ENCODE results near the gene USP24.

The USP24 gene

GRCh38 chr1:55064071-55064581, 151.0 kb downstream of the USP24 start:
- no peak for DNase-seq

DNA sequence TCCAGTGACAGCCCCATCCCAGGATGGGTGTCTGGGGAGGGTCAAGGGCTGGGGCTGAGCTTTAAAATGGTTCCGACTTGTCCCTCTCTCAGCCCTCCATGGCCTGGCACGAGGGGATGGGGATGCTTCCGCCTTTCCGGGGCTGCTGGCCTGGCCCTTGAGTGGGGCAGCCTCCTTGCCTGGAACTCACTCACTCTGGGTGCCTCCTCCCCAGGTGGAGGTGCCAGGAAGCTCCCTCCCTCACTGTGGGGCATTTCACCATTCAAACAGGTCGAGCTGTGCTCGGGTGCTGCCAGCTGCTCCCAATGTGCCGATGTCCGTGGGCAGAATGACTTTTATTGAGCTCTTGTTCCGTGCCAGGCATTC, 151.6 kb downstream of the USP24 start:
- DNase-seq, result no peak

DNA sequence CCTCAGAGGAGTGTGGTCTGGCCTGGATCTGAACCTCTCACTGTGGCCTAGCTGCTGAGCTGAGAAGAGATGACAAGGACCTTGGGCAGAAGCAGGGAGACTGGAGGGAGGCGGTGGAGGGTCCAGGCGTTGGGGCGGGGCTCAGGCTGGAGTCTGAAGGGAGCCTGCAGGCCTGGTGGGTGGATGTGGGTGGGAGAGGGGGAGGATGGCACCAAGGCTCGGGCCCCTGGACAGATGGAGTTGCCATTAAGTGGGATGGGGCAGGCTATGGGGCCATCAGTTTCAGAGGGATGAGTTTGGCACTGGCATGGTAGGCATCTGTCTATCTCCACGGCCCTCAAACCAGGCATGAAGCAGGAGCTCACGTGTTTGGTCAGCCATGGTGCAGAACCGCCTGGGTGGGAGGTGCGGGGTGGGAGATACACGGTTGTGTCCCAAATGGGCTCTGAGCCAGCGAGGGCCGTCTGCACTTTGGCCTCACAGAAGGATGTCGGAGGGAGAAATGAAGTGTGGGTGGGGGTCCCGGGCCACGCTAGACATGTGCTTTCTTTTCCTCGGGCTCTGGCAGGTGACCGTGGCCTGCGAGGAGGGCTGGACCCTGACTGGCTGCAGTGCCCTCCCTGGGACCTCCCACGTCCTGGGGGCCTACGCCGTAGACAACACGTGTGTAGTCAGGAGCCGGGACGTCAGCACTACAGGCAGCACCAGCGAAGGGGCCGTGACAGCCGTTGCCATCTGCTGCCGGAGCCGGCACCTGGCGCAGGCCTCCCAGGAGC, 152.2 kb downstream of the USP24 start:
- no peak for DNase-seq

GRCh38 chr1:55061706-55062321, 153.3 kb downstream of the USP24 start:
- no peak for DNase-seq

- DNase-seq, result no peak
These were observed 154.0 kb downstream of the USP24 start for GRCh38 chr1:55061000-55061705.

DNA sequence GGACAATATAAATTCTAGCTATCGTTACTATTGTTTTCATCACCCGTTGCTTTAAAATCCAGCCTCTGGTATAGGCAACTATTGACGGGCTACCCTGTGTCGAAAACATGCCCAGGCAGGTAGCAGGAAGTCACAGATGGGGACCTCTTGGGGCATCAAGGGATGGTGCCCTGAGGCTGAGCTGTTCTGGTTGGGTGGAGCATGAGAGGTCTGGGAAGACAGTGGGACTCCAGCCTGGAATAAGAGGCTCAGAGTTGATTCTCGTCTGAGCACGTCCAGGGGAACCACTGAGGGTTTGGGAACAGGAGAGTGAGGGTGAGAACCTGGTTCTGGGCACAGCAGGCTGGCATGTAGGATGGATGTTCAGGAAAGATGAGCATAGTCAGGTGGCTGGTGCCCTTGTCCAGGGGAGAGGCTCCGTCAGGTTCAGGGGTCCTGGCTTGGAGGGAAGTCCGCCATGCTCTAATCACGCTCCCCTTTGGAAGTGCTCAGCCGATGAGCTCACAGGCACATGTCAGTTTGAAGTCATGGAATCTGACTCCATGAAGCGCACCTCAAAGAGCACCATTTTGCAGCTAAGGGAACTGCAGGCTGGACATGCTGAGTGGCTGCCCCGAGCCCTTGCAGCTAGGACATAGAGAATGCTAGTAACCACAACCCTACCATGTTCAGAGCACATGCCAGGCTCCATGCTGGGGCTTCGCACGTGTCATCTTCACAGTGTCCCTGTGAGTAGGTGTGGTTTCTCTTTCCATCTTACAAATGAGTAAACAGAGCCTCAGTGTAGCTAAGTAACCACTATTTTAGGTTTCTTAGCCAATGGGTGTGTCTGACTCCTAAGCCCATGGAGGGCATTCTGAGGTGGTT, 154.8 kb downstream of the USP24 start:
- DNase-seq, result no peak

DNA sequence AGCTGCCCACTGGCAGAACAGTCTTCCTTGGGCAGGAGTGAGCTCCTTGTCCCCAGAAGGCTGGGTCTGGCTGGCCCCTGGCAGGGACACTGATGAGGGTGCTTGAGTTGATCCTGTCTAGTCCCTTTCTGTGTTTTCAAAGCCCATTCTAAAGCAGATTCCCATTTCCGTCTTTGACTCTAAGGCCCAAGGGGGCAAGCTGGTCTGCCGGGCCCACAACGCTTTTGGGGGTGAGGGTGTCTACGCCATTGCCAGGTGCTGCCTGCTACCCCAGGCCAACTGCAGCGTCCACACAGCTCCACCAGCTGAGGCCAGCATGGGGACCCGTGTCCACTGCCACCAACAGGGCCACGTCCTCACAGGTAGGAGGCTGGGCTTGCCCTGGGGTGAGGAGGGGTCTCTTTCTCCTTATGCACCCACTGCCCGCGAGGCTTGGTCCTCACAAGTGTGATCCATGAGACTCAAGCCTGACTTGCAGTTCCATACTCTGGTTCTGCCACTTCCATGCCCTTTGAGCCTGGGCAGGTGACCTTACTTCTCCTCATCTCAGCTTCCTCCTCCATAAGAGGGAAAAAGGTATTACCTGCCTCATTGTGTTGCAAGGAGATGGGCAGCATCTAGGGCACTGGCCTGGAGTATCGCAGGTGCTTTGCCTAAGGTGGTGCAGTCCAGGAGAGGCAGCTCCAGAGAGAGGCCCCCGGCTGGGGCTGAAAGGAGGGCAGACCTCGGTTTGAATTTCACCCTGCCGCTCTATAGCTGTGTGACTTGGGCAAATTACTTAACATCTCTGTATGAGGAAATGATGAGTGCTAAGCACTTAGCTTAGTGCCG, 155.6 kb downstream of the USP24 start:
- DNase-seq, result no peak

DNA sequence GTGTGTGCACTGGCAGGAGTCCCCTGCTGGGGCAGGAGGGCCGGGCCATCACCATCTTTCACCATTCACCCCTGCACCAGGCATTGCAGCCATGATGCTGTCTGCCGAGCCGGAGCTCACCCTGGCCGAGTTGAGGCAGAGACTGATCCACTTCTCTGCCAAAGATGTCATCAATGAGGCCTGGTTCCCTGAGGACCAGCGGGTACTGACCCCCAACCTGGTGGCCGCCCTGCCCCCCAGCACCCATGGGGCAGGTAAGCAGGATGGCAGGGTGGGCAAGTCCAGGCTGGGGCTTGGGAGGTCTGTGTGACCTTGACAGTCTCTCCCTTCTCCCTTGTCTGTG, 157.2 kb downstream of the USP24 start:
- no peak for DNase-seq

GRCh38 chr1:55057270-55057955, 157.8 kb downstream of the USP24 start:
- no peak for DNase-seq

- no peak for DNase-seq
These were observed 158.6 kb downstream of the USP24 start for GRCh38 chr1:55056632-55056992.

DNA sequence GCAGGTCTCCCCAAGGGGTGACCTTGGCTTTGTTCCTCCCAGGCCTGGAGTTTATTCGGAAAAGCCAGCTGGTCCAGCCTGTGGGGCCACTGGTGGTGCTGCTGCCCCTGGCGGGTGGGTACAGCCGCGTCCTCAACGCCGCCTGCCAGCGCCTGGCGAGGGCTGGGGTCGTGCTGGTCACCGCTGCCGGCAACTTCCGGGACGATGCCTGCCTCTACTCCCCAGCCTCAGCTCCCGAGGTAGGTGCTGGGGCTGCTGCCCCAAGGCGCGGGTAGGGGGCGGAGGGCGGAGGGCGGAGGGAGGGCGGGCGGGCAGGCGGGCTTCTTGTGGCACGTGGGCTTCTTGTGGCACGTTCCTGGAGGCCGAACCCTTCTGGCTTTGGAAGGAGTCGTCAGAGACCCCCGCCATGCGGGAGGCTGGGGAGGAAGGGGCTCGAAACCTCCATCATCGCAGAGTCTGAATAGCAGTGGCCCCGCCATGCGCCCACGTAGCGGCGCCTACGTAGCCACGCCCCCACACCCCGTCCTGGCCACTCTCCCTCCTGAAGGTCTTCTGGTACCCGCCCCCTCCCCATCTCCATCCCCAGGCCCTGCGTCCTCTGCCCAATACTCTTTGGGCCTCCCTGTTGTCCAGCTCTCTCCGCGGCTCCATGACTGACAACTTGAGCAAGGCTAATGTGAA, 159.1 kb downstream of the USP24 start:
- no peak for DNase-seq

- DNase-seq, result no peak
These were observed 159.9 kb downstream of the USP24 start for GRCh38 chr1:55055084-55055882.

DNA sequence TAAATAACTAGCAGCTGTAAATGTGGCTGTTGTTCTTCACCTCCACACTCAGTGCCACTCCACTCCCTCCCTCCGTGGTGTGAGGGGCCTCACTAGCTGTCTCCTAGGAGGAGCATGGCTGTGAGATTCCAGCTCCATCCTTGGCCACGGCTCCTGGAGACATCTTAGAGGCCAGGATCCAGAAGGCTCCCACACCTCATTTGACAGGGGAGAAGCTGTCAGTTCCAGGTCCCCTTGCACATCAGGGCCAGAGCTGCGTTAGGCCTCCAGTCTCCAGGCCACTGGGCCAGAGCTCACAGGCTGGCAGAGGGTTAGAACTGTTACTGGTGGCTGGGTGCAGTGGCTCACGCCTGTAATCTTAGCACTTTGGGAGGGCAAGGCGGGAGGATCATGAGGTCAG, 160.8 kb downstream of the USP24 start:
- DNase-seq, result no peak

DNA sequence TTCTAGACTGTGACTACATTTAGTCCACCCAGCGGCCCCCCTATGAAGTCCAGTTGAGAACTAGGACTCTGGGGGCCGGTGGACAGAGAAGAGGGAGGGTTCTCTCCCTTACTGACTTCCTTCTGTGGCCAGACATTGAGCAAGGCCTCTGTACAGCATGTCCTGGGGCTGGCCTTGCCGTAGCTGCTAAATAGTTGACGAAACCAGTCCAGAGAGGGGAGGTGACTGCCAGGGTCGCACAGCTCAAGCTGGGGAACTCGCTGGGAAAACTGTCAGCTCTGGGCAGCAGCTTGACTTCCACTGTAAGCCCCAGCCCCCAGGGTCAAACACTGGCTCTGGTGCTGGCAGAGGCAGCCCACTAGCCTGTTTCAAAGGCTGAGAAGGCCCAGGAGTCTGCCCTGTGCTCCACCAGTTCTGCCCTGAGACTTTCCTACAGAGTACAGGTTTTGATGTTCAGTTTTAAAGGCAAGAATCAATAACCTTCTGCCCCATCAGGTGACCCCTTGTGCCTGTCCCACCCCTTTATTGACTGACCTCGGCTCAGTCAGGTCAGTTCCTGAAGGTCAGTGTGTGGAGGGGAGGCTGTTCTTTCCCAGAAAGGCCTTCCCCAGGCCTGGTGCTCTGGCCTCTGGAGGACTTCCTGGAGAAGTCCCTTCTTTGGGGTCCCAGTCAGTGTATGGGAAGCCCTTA, 161.8 kb downstream of the USP24 start:
- DNase-seq, result no peak

- DNase-seq, result no peak
These were observed 162.7 kb downstream of the USP24 start for GRCh38 chr1:55052221-55053142.

GRCh38 chr1:55051621-55052020, 163.5 kb downstream of the USP24 start:
- no peak for DNase-seq

GRCh38 chr1:55051169-55051568, 164.0 kb downstream of the USP24 start:
- no peak for DNase-seq

- DNase-seq, result no peak
These were observed 164.9 kb downstream of the USP24 start for GRCh38 chr1:55050283-55050682.

Measured in cortex of kidney (tissue), 1 donor.